AG04450 (cell line): ENCODE results near the gene MC3R. TPM values are rescaled to one million over a fixed set of nuclear protein-coding genes. Genes with fewer than 3 reads are reported as not detected.

Experiments
- CTCF ChIA-PET: fragments of 300-600, 350-600 bp; formaldehyde crosslinking; extraction: SDS; loops from one replicate; lab custom pipeline; 2022; ENCODE audit warnings: antibody characterized with exemption, inconsistent platforms; lab: Charles Lee
- POLR2A ChIA-PET: fragments of 350-600 bp; formaldehyde crosslinking; extraction: SDS; loops from one replicate; lab custom pipeline; 2021; ENCODE audit warnings: antibody characterized with exemption, inconsistent platforms; lab: Yijun Ruan, JAX
- DNase-seq: peaks from one replicate; pipeline ENCODE4 v3.0.0-alpha.2; 2011; ENCODE audit warnings: low read depth, low spot score
- H3K27ac ChIP-seq: one replicate; pipeline ENCODE4 v1.5.1; 2012; ENCODE audit warnings: low read depth, low read length, control low read depth
- H3K27me3 ChIP-seq: one replicate; pipeline ENCODE4 v1.6.0; 2012; ENCODE audit warnings: low read length; ENCODE audit not compliant: control insufficient read depth, insufficient read depth
- H3K4me3 ChIP-seq: 2 replicates; pipeline ENCODE4 v1.5.1; 2011; ENCODE audit warnings: mild to moderate bottlenecking, low read depth, low read length, control low read depth
- H3K9me3 ChIP-seq: 2 replicates; pipeline ENCODE4 v1.5.1; 2012; ENCODE audit warnings: low read length; ENCODE audit not compliant: control insufficient read depth, insufficient read depth
- polyA plus RNA-seq: library from polyadenylated mRNA; depleted of rRNA; stranded (reverse); fragments of >200 nt; gene quantifications from 2 replicates; pipeline ENCODE4 v1.2.3, GENCODE V29; 2011
- TF ChIP-seq, protein P1 (sequence below): IDR thresholded peaks from 2 replicates; pipeline ENCODE4 v1.5.1; 2011; ENCODE audit warnings: low read depth, low read length, control low read depth, inconsistent platforms

Gene MC3R
- polyA plus RNA-seq, 1 experiment = not detected

DNA sequence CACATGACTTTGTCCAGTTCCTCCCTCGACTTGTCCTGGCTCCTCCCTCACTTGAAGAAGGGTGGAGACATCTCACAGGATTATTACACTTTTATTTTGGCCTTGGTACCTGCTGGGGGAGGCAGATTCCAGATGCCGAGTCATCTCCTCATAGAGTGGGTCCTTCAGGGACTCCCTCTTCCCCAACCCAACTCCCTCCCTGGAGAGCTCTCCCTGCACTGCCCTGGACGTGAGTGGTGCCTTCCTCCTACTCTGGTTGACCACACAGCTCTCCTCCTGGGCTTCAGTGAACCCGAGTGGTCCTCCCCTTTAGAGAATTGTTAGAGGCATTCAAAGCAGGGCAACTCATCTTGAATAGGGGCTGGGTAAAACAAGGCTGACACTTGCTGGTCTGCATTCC is 40.9 kb upstream of the MC3R start:
- Histone ChIP-seq H3K27me3 (no peaks in the 10 kb centered on the region), H3K27ac (no peak overlapping the region), H3K4me3 (no peak overlapping the region), H3K9me3 (peaks cover 21% of the 10 kb centered on the region)
- ChIA-PET CTCF (interaction anchor here (0.6 kb wide), 1 partner anchor 10 kb away, joined by 3 read pairs; no protein-coding TSS in a partner anchor), POLR2A (no interaction called here)
- no peak for DNase-seq
- TF ChIP-seq, protein P1, sequence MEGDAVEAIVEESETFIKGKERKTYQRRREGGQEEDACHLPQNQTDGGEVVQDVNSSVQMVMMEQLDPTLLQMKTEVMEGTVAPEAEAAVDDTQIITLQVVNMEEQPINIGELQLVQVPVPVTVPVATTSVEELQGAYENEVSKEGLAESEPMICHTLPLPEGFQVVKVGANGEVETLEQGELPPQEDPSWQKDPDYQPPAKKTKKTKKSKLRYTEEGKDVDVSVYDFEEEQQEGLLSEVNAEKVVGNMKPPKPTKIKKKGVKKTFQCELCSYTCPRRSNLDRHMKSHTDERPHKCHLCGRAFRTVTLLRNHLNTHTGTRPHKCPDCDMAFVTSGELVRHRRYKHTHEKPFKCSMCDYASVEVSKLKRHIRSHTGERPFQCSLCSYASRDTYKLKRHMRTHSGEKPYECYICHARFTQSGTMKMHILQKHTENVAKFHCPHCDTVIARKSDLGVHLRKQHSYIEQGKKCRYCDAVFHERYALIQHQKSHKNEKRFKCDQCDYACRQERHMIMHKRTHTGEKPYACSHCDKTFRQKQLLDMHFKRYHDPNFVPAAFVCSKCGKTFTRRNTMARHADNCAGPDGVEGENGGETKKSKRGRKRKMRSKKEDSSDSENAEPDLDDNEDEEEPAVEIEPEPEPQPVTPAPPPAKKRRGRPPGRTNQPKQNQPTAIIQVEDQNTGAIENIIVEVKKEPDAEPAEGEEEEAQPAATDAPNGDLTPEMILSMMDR = no peak

DNA sequence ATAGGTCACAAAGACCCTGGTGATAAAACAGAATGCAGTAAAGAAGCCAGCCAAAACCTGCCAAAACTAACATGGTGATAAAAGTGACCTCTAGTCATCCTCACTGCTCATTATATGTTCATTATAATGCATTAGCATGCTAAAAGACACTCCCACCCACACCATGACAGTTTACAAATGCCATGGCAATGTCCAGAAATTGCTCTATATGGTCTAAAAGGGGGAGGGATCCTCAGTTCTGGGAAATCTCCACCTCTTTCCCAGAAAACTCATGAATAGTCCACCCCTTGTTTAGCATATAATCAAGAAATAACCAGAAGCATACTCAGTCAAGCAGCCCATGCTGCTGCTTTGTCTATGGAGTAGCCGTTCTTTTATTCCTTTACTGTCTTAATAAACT is 40.4 kb upstream of the MC3R start:
- H3K4me3 ChIP-seq = no peak overlapping the region
- no peak for DNase-seq
- no peaks in the 10 kb centered on the region for H3K27me3 ChIP-seq
- TF ChIP-seq, protein P1 = no peak
- H3K27ac ChIP-seq = no peak overlapping the region
- POLR2A ChIA-PET = no interaction called here
- peaks cover 19% of the 10 kb centered on the region for H3K9me3 ChIP-seq
- CTCF ChIA-PET = no interaction called here

DNA sequence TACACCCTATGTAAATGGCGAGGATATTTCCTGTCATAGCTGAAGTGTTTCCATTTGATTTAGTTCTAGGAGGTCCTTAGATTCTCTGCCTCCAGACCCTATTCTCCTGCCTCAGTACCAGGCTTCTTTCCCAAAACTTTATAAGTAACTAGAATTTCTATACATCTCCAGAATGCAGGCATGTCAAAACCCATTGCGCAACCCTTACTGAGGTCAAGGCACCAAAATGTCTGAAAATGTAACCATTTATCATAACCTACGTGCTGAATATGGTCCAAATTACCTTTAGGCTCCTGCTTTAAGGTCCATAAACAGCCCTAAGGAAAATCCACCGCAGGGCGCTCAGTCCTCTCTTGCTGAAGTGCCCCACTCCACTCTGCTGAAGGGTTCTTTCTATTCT is 37.5 kb upstream of the MC3R start:
- DNase-seq = no peak
- ChIA-PET POLR2A (no interaction called here), CTCF (no interaction called here)
- Histone ChIP-seq H3K9me3 (peaks cover 21% of the 10 kb centered on the region; the same call in 1 of the 2 replicates), H3K27me3 (no peaks in the 10 kb centered on the region), H3K4me3 (no peak overlapping the region), H3K27ac (no peak overlapping the region)
- TF ChIP-seq, protein P1 = no peak

DNA sequence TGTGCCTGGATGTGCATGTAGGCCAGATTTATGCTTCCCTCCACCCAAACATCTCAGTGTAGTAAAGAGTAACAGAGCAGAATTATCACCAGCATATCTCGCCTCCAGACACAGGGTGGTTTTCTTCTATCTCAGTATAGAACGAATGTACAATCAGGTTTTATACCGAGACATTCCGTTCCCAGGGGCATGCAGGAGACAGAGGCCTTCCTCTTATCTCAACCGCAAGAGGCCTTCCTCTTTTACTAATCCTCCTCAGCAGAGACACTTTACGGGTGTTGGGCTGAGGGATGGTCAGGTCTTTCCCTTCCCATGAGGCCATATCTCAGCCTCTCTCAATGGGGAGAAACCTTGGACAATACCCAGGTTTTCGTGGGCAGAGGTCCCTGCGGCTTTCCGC is 36.4 kb upstream of the MC3R start:
- TF ChIP-seq, protein P1 = no peak
- ChIA-PET CTCF (no interaction called here), POLR2A (no interaction called here)
- no peak for DNase-seq
- Histone ChIP-seq H3K27me3 (no peaks in the 10 kb centered on the region), H3K27ac (no peak overlapping the region), H3K4me3 (no peak overlapping the region), H3K9me3 (peaks cover 21% of the 10 kb centered on the region; the same call in 1 of the 2 replicates)

DNA sequence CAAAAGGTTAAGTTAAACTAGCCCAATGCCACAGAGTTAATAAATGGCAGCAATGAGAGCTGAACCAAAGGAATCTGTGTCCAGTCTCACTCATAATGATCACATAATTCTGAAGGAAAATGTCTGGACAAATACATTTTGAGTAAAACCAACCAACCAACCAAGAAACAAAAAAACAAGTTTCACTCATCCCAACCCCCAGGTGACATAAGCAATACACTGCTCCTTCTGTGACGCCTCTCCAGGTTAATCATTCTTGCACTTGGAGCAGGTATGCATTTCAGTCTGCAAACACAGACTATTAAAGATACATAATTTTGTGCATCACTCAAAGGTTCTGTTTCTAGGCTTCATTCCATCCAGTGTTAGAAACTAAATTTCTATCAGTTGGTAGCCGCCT is 35.2 kb upstream of the MC3R start:
- CTCF ChIA-PET = interaction anchor here (0.6 kb wide), 1 partner anchor 44 kb away, joined by 3 read pairs; no protein-coding TSS in a partner anchor
- no peaks in the 10 kb centered on the region for H3K27me3 ChIP-seq

More for the DNA sequence above, 35.2 kb upstream of the MC3R start:
- peaks cover 18% of the 10 kb centered on the region; the same call in 1 of the 2 replicates for H3K9me3 ChIP-seq
- H3K27ac ChIP-seq = no peak overlapping the region
- H3K4me3 ChIP-seq = no peak overlapping the region
- no peak for DNase-seq
- TF ChIP-seq, protein P1 = no peak
- POLR2A ChIA-PET = no interaction called here
